HCT116 (cell line): ENCODE measurements around the gene RNF151. TPM values are rescaled to one million over a fixed set of nuclear protein-coding genes. Genes with fewer than 3 reads are reported as not detected.
A peak's percentile ranks its signal among the peaks of the same experiment; 100 is the strongest.

ENCODE experiments used
- ATAC-seq: fragments of 200-7000 bp; cut with Tn5 transposase; 2 replicates; pipeline ENCODE4 v1.9.1; 2020; ENCODE audit warnings: mild to moderate bottlenecking, moderate library complexity
- BruUV-seq: library from RNA; stranded (reverse); fragments of 400-500 nt; replicated peaks from 2 replicates; lab custom pipeline; 2021; lab: Mats Ljungman, UMichigan
- CTCF ChIA-PET: fragments of 300-600 bp; sonication (Branson Sonifier 250); formaldehyde crosslinking; loops from one replicate; lab custom pipeline; 2021; ENCODE audit warnings: antibody characterized with exemption; lab: Charles Lee
- POLR2A ChIA-PET: fragments of 300-600, 350-600 bp; sonication (Branson Sonifier 250); formaldehyde crosslinking; loops from one replicate; lab custom pipeline; 2021; ENCODE audit warnings: antibody characterized with exemption; lab: Charles Lee
- RAD21 ChIA-PET, 2 experiments: fragments of 300-600 bp; sonication (Branson Sonifier 250); formaldehyde crosslinking; loops; one replicate each; lab custom pipeline; 2023; ENCODE audit warnings: low total read pairs in 2 of 2; ENCODE audit not compliant: uncharacterized antibody in 2 of 2, unreplicated experiment in 2 of 2, low non-redundant PET in 1 of 2; lab: Charles Lee
- DNase-seq: peaks from one replicate; pipeline ENCODE4 v3.0.0-alpha.2; 2010; ENCODE audit warnings: low read depth, low spot score
- H2AFZ ChIP-seq: fragments of 200-600 bp; shearing (Covaris generic), sonication (generic); 2 replicates; pipeline ENCODE4 v1.6.1; 2017; ENCODE audit warnings: low read depth, mixed run types, mixed read lengths, antibody characterized with exemption, low read length; ENCODE audit not compliant: poor library complexity, severe bottlenecking
- H3K27ac ChIP-seq: 2 replicates; pipeline ENCODE4 v1.5.1; 2012; ENCODE audit warnings: low read depth, low read length
- H3K27me3 ChIP-seq: fragments of 200-600 bp; sonication (generic); 2 replicates; pipeline ENCODE4 v1.6.1; 2016; ENCODE audit warnings: mixed run types, low read length, mixed read lengths; ENCODE audit not compliant: insufficient read depth
- H3K36me3 ChIP-seq, 2 experiments: fragments of 200-500 bp in 1 of 2; fragments of 200-600 bp in 1 of 2; sonication (Bioruptor generic) in 1 of 2; sonication (generic) in 1 of 2; 2 replicates each; pipeline versions ENCODE4 v1.5.1 to v1.6.1; 2014 to 2016; ENCODE audit warnings: low read length in 2 of 2, inconsistent platforms in 1 of 2, mixed read lengths in 1 of 2, mixed run types in 1 of 2; ENCODE audit not compliant: insufficient read depth in 2 of 2, control insufficient read depth in 1 of 2
- H3K4me1 ChIP-seq, 2 experiments: fragments of 200-600 bp in 1 of 2; sonication (generic) in 1 of 2; 2 replicates each; pipeline versions ENCODE4 v1.5.1 to v1.6.1; 2012 to 2017; ENCODE audit warnings: low read length in 2 of 2, inconsistent platforms in 1 of 2, mild to moderate bottlenecking in 1 of 2, mixed read lengths in 1 of 2, mixed run types in 1 of 2, moderate library complexity in 1 of 2; ENCODE audit not compliant: insufficient read depth in 2 of 2, control insufficient read depth in 1 of 2
- H3K4me2 ChIP-seq: fragments of 200-600 bp; sonication (generic); 2 replicates; pipeline ENCODE4 v1.6.1; 2017; ENCODE audit warnings: mixed run types, low read length, mixed read lengths
- H3K4me3 ChIP-seq, 2 experiments: fragments of 200-600 bp in 1 of 2; sonication (generic) in 1 of 2; replicated peaks in 1 of 2; 2 replicates each; pipeline ENCODE4 v1.5.1; 2011 to 2016; ENCODE audit warnings: low read length in 2 of 2, control low read depth in 1 of 2, low read depth in 1 of 2, mild to moderate bottlenecking in 1 of 2, mixed read lengths in 1 of 2, mixed run types in 1 of 2
- H3K79me2 ChIP-seq: fragments of 200-600 bp; sonication (generic); 2 replicates; pipeline ENCODE4 v1.6.1; 2017; ENCODE audit warnings: mild to moderate bottlenecking, mixed run types, low read length, moderate library complexity, mixed read lengths; ENCODE audit not compliant: insufficient read depth
- H3K9ac ChIP-seq: fragments of 200-600 bp; sonication (generic); 2 replicates; pipeline ENCODE4 v1.6.1; 2016; ENCODE audit warnings: low read length, mixed read lengths
- H3K9me2 ChIP-seq: fragments of 200-600 bp; sonication (generic), shearing (Covaris generic); 2 replicates; pipeline ENCODE4 v1.6.1; 2017; ENCODE audit warnings: mixed run types, mild to moderate bottlenecking, moderate library complexity; ENCODE audit not compliant: insufficient read depth
- H3K9me3 ChIP-seq, 2 experiments: fragments of 200-500 bp in 1 of 2; fragments of 200-600 bp in 1 of 2; sonication (Bioruptor generic) in 1 of 2; sonication (generic) in 1 of 2; 2 replicates each; pipeline ENCODE4 v1.6.1; 2014 to 2017; ENCODE audit warnings: low read length in 2 of 2, mixed read lengths in 2 of 2, inconsistent platforms in 1 of 2, low read depth in 1 of 2, mild to moderate bottlenecking in 1 of 2, mixed run types in 1 of 2, moderate library complexity in 1 of 2; ENCODE audit not compliant: control insufficient read depth in 1 of 2, insufficient read depth in 1 of 2
- H4K20me1 ChIP-seq: fragments of 200-600 bp; sonication (generic), shearing (Covaris generic); 2 replicates; pipeline ENCODE4 v1.6.1; 2017; ENCODE audit warnings: mixed run types, mild to moderate bottlenecking, moderate library complexity; ENCODE audit not compliant: insufficient read depth
- ATF3 ChIP-seq: IDR thresholded peaks from 2 replicates; pipeline ENCODE4 v1.6.1; 2012
- CEBPB ChIP-seq: IDR thresholded peaks from 2 replicates; pipeline ENCODE4 v1.6.1; 2012; ENCODE audit warnings: low read depth
- EGR1 ChIP-seq: IDR thresholded peaks from 2 replicates; pipeline ENCODE4 v1.6.1; 2012; ENCODE audit warnings: low read depth
- EZH2 ChIP-seq: fragments of 200-600 bp; sonication (generic); IDR thresholded peaks from 2 replicates; pipeline ENCODE4 v1.6.1; 2017; ENCODE audit warnings: antibody characterized with exemption, mixed run types
- EZH2phosphoT487 ChIP-seq: fragments of 200-600 bp; IDR thresholded peaks from 2 replicates; pipeline ENCODE4 v1.6.1; 2018; ENCODE audit warnings: antibody characterized with exemption, borderline replicate concordance
- JUND ChIP-seq: IDR thresholded peaks from 2 replicates; pipeline ENCODE4 v1.6.1; 2012
- RAD21 ChIP-seq: IDR thresholded peaks from 2 replicates; pipeline ENCODE4 v1.6.1; 2012; ENCODE audit warnings: low read depth, mild to moderate bottlenecking
- SRF ChIP-seq: IDR thresholded peaks from 2 replicates; pipeline ENCODE4 v1.6.1; 2012; ENCODE audit warnings: low read depth
- TCF7L2 ChIP-seq: IDR thresholded peaks from 2 replicates; pipeline ENCODE4 v1.7.0; 2011; ENCODE audit warnings: borderline replicate concordance, inconsistent platforms; ENCODE audit not compliant: insufficient read depth, insufficient read length; ENCODE audit errors: extremely low read depth
- YY1 ChIP-seq: IDR thresholded peaks from 2 replicates; pipeline ENCODE4 v1.6.1; 2011; ENCODE audit warnings: low read length, low read depth, moderate library complexity, mild to moderate bottlenecking; ENCODE audit not compliant: insufficient replicate concordance; ENCODE audit errors: extremely low read depth
- ZNF274 ChIP-seq: fragments of 200-500 bp; sonication (Bioruptor generic); IDR thresholded peaks from 2 replicates; pipeline ENCODE4 v1.6.1; 2014; ENCODE audit warnings: mild to moderate bottlenecking, low read depth, low read length, inconsistent platforms
- intact Hi-C: fragments of 100-400 bp; cut with micrococcal nuclease; formaldehyde crosslinking; loops from 2 replicates; pipeline ENCODE4 v1.10.0; 2022
- total RNA-seq: library from RNA; stranded (reverse); gene quantifications from one replicate; pipeline ENCODE4 v1.2.1, GENCODE V29; 2021; ENCODE audit not compliant: unreplicated experiment
- TF ChIP-seq, protein P1 (sequence below): IDR thresholded peaks from 2 replicates; pipeline ENCODE4 v1.6.1; 2011; ENCODE audit warnings: mild to moderate bottlenecking, low read length, moderate library complexity; ENCODE audit not compliant: insufficient replicate concordance; ENCODE audit errors: extremely low read depth
- TF ChIP-seq, protein P2 (sequence below), 3 experiments: fragments of 200-600 bp in 1 of 3; sonication (generic) in 1 of 3; IDR thresholded peaks in 2 of 3; conservative IDR thresholded peaks in 1 of 3; 2 replicates each; pipeline ENCODE4 v1.5.1; 2012 to 2017; ENCODE audit warnings: low read depth in 2 of 3, low read length in 2 of 3, antibody characterized with exemption in 1 of 3, borderline replicate concordance in 1 of 3, control low read depth in 1 of 3, mild to moderate bottlenecking in 1 of 3, mixed read lengths in 1 of 3, mixed run types in 1 of 3, moderate library complexity in 1 of 3; ENCODE audit not compliant: insufficient read depth in 1 of 3

RNF151 gene
- total RNA-seq, 1 experiment from 2014 or later: 0.30 TPM

DNA sequence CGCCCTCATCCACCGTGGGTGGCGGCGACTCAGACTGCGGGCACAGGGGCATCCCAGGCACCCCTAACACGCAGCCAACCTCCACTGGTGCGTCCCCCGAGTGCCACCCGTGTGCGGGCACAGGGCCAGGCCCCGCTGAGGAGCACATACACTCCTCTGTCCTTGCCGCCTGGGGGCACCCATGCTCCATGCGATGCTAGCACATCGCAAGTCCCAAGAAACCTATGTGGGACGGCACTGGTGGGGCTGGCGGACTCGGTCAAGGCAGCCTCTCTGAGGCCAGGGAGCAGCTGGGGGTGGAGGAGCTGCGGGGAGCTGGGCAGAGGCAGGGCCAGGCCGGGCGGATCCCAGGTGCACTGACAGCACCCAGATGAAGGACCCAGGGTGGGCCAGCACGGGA is 39.0 kb downstream of the RNF151 start:
- BruUV-seq: no TSS peak
- intact Hi-C loops: no loop called here

GRCh38 chr16:2006317-2006716 is 39.7 kb downstream of the RNF151 start:
- BruUV-seq: no TSS peak
- Histone ChIP-seq H3K9me3 (no peaks in the 10 kb centered on the region), H3K27me3 (no peaks in the 10 kb centered on the region), H3K4me1 (peaks cover 28 to 62% of the 10 kb centered on the region in 2 experiments), H3K79me2 (peaks cover 87% of the 10 kb centered on the region), H3K9ac (no peak overlapping the region), H3K9me2 (no peaks in the 10 kb centered on the region), H4K20me1 (peaks cover 9% of the 10 kb centered on the region; the same call in 1 of the 2 replicates), H3K4me2 (no peak overlapping the region), H2AFZ (no peak overlapping the region), H3K27ac (peak overlapping the region; percentile 62; the same call in 1 of the 2 replicates), H3K36me3 (peaks cover 11 to 28% of the 10 kb centered on the region in 2 experiments; a peak in 3 of 4 replicates), H3K4me3 (no peak overlapping the region)
- ChIA-PET CTCF (interaction anchor here (0.5 kb wide), 1 partner anchor 134 kb away, joined by 4 read pairs; no protein-coding TSS in a partner anchor), POLR2A (no interaction called here), RAD21 (no interaction called here)
- DNase-seq: no peak
- ATAC-seq: no peak
- intact Hi-C loops: no loop called here
- TF ChIP-seq EZH2 (no peak), TCF7L2 (no peak), SRF (no peak), YY1 (no peak), ATF3 (no peak)
- TF ChIP-seq, protein P1, sequence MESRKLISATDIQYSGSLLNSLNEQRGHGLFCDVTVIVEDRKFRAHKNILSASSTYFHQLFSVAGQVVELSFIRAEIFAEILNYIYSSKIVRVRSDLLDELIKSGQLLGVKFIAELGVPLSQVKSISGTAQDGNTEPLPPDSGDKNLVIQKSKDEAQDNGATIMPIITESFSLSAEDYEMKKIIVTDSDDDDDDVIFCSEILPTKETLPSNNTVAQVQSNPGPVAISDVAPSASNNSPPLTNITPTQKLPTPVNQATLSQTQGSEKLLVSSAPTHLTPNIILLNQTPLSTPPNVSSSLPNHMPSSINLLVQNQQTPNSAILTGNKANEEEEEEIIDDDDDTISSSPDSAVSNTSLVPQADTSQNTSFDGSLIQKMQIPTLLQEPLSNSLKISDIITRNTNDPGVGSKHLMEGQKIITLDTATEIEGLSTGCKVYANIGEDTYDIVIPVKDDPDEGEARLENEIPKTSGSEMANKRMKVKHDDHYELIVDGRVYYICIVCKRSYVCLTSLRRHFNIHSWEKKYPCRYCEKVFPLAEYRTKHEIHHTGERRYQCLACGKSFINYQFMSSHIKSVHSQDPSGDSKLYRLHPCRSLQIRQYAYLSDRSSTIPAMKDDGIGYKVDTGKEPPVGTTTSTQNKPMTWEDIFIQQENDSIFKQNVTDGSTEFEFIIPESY: no peak
- TF ChIP-seq, protein P2, sequence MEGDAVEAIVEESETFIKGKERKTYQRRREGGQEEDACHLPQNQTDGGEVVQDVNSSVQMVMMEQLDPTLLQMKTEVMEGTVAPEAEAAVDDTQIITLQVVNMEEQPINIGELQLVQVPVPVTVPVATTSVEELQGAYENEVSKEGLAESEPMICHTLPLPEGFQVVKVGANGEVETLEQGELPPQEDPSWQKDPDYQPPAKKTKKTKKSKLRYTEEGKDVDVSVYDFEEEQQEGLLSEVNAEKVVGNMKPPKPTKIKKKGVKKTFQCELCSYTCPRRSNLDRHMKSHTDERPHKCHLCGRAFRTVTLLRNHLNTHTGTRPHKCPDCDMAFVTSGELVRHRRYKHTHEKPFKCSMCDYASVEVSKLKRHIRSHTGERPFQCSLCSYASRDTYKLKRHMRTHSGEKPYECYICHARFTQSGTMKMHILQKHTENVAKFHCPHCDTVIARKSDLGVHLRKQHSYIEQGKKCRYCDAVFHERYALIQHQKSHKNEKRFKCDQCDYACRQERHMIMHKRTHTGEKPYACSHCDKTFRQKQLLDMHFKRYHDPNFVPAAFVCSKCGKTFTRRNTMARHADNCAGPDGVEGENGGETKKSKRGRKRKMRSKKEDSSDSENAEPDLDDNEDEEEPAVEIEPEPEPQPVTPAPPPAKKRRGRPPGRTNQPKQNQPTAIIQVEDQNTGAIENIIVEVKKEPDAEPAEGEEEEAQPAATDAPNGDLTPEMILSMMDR (IDR thresholded peaks at IDR 0.05 in 2 of 3, conservative IDR thresholded peaks at IDR 0.05 in 1 of 3; ENCODE audit: borderline replicate concordance in 1 of 3, insufficient read depth in 1 of 3, low read depth in 2 of 3, low read length in 2 of 3): no peak

More for the DNA sequence above, 39.0 kb downstream of the RNF151 start:
- DNase-seq: no peak
- Histone ChIP-seq H4K20me1 (peaks cover 9% of the 10 kb centered on the region; the same call in 1 of the 2 replicates), H3K9ac (peak overlapping the region; percentile 20; the same call in 1 of the 2 replicates), H2AFZ (no peak overlapping the region)
- CTCF ChIA-PET: interaction anchor here (0.5 kb wide), 1 partner anchor 135 kb away, joined by 4 read pairs; no protein-coding TSS in a partner anchor
- no peak for TF ChIP-seq CEBPB
- no peak for TF ChIP-seq EZH2phosphoT487
- no peak for TF ChIP-seq EGR1
- TF ChIP-seq SRF: no peak
- no peak for TF ChIP-seq RAD21
- no peak for TF ChIP-seq ZNF274
- no peak for TF ChIP-seq JUND
- TF ChIP-seq, protein P1: no peak
- TF ChIP-seq, all 23 proteins: peak for 0
- ChIA-PET RAD21 (no interaction called here), POLR2A (no interaction called here)
- peak overlapping the region; percentile 62; the same call in 1 of the 2 replicates for H3K27ac ChIP-seq
- no peak overlapping the region for H3K4me2 ChIP-seq
- no peaks in the 10 kb centered on the region for H3K27me3 ChIP-seq
- no peak overlapping the region for H3K4me3 ChIP-seq
- no peaks in the 10 kb centered on the region for H3K9me2 ChIP-seq
- no peak for ATAC-seq
- peaks cover 25 to 58% of the 10 kb centered on the region in 2 experiments for H3K4me1 ChIP-seq
- H3K79me2 ChIP-seq: peaks cover 89% of the 10 kb centered on the region
- H3K36me3 ChIP-seq: peaks cover 16 to 34% of the 10 kb centered on the region in 2 experiments; a peak in 3 of 4 replicates
- H3K9me3 ChIP-seq: no peaks in the 10 kb centered on the region
